ENCODE results near the gene ITPR2.

GRCh38 chr12:26790645-26790994 lies 42.4 kb downstream of the ITPR2 start:
- TF ChIP-seq TAF1 (IDR thresholded peaks at IDR 0.05; ENCODE audit: low read depth, low read length) (no peak), POLR2A (IDR thresholded peaks at IDR 0.05; ENCODE audit: low read depth, low read length) (no peak)

Data from GM12891 (cell line).